Activated T-cell treated with anti-CD3 and anti-CD28 coated beads, Interleukin-2, amount 50 U/mL, for 4 hours (primary cell): ENCODE results near the gene PHAF1. TPM values are rescaled to one million over a fixed set of nuclear protein-coding genes. Genes with fewer than 3 reads are reported as not detected.

Source experiments
- ATAC-seq, 2 donors: fragments of 200-7000 bp; cut with Tn5 transposase; one replicate each; pipeline ENCODE4 v1.10.0; 2021
- DNase-seq: peaks from one replicate; pipeline ENCODE4 v3.0.0-alpha.2; 2020
- H3K27me3 Mint-ChIP-seq: one replicate; pipeline ENCODE4 v1.8.0; 2021; ENCODE audit warnings: low read depth, mixed read lengths
- H3K36me3 Mint-ChIP-seq: one replicate; pipeline ENCODE4 v1.8.0; 2022; ENCODE audit warnings: mixed read lengths; ENCODE audit not compliant: insufficient read depth
- H3K4me1 Mint-ChIP-seq: one replicate; pipeline ENCODE4 v1.8.0; 2021; ENCODE audit warnings: low read depth, mixed read lengths
- H3K4me3 Mint-ChIP-seq: one replicate; pipeline ENCODE4 v1.8.0; 2021; ENCODE audit warnings: mild to moderate bottlenecking, moderate library complexity, mixed read lengths
- H3K9me3 Mint-ChIP-seq: one replicate; pipeline ENCODE4 v1.8.0; 2021; ENCODE audit warnings: mixed read lengths
- total RNA-seq, 3 donors: library from RNA; stranded (reverse); gene quantifications; one replicate each; pipeline ENCODE4 v1.2.1, GENCODE V29; 2021

Gene PHAF1
- total RNA-seq, 3 donors from 2014 or later: 17.4 to 19.5 (median 18.6) TPM

DNA sequence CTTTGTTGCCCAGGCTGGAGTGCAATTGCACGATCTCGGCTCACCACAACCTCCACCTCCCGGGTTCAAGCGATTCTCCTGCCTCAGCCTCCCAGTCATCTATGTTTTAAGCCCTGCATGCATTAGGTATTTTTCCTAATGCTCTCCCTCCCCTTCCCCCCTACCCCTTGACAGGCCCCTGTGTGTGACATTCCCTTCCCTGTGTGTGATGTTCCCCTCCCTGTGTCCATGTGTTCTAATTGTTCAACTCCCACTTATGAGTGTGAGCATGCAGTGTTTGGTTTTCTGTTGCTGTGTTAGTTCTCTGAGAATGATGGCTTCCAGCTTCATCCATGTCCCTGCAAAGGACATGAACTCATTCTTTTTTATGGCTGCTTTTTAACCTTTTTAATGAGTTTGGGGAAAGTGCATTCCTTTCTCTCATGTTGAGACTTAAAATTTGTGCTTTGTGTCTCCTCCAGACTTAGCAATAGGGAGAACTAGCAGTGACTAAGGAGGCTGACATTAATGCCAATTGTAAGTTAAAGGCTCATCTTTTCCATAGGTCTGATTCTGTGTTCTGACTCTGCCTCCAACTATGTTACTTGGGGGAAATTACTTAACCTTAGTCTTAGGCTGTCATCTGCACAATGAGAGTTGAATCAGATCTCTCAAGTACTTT is 17.7 kb upstream of the PHAF1 start:
- no peak overlapping the region for H3K4me3 Mint-ChIP-seq
- H3K36me3 Mint-ChIP-seq: peaks cover 16% of the 10 kb centered on the region
- H3K4me1 Mint-ChIP-seq: peaks cover 9% of the 10 kb centered on the region
- DNase-seq (no peak), ATAC-seq (peak; percentile 41 to 60)
- no peaks in the 10 kb centered on the region for H3K27me3 Mint-ChIP-seq
- H3K9me3 Mint-ChIP-seq: no peaks in the 10 kb centered on the region

DNA sequence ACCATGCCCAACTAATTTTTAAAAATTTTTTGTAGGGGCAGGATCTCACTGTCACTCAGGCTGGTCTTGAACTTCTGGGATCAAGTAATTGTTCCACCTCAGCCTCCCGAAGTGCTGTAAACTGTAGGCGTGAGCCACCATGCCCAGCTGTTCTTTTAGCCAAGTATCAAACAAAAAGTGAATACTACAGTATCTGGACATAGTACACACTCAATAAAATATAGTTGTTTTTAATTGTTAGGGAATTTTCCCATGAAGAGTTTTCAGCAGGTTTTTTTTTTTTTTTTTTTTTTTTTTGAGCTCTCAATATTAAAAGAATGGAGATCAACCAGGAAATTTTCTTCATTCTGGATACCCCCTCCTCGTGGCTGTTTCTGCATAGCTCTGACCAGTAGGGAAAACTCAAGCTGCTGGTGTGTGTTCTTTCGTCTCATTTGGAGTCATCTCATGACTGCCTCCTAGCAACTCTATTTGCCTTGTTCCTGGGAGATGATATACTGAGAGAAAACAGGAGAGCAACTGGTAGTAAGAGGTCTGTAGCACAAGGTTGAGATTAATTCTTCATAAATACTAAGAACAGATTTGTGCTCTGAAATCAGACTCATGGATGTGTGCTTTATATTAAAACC is 16.5 kb upstream of the PHAF1 start:
- no peaks in the 10 kb centered on the region for H3K27me3 Mint-ChIP-seq
- peaks cover 14% of the 10 kb centered on the region for H3K36me3 Mint-ChIP-seq
- DNase-seq (no peak), ATAC-seq (no peak)
- no peaks in the 10 kb centered on the region for H3K9me3 Mint-ChIP-seq
- H3K4me1 Mint-ChIP-seq: peaks cover 9% of the 10 kb centered on the region
- H3K4me3 Mint-ChIP-seq: no peak overlapping the region

DNA sequence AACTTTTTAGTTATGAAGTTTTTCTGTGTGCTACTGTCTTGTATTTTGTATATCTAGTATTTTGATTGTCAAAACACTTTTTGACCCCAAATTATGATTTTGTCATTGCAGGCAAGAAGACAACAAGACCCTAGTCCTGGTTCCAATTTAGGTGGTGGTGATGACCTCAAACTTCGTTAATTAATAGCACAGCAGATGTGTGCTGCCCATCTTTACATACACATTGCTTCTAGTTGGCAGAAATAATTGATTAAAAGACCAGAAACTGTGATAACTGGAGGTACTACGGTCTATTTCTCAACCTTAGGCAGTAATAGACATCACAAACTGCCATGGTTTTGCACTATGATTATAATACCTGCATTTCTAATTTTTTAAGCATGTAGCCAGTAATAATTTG is 11.1 kb upstream of the PHAF1 start:
- DNase-seq (no peak), ATAC-seq (no peak)
- Mint-ChIP-seq H3K4me1 (no peaks in the 10 kb centered on the region), H3K4me3 (no peak overlapping the region), H3K9me3 (no peaks in the 10 kb centered on the region), H3K27me3 (no peaks in the 10 kb centered on the region), H3K36me3 (peaks cover 6% of the 10 kb centered on the region)

DNA sequence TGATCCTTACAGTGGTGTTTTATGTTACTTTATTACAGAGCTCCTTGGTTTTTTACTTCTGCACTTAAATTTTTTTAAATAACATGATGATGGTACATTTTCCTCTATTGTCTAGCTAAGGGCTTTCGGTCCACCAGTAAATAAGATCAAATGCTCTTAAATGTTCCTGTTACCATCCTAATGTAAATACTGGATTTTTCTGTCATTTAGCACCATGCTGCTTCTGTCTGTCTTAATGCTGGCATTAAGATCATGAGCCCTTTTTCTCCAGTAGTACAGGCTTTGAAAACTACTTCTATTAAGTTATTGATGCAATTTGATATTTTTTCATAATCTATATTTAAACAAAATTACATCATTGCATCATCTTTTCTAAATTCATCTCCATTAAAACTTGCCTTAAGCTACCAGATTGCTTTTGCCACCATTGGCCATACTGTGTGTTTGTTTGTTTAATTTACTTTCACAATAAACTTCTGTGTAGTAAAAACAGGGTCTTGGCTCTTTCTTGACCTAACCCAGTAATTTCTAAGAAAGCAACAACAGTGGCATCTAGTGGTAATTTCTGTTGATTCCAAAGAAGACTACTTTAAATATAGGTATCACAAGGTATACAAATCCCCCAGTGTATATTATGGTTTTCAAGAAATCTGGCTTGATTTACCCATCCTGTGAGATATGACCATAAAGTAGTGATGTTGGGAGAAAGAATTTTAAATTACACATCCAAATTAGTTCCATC is 9.0 kb upstream of the PHAF1 start:
- Mint-ChIP-seq H3K4me3 (no peak overlapping the region), H3K36me3 (peaks cover 4% of the 10 kb centered on the region), H3K9me3 (no peaks in the 10 kb centered on the region), H3K27me3 (no peaks in the 10 kb centered on the region), H3K4me1 (peaks cover 2% of the 10 kb centered on the region)
- ATAC-seq: no peak
- no peak for DNase-seq

DNA sequence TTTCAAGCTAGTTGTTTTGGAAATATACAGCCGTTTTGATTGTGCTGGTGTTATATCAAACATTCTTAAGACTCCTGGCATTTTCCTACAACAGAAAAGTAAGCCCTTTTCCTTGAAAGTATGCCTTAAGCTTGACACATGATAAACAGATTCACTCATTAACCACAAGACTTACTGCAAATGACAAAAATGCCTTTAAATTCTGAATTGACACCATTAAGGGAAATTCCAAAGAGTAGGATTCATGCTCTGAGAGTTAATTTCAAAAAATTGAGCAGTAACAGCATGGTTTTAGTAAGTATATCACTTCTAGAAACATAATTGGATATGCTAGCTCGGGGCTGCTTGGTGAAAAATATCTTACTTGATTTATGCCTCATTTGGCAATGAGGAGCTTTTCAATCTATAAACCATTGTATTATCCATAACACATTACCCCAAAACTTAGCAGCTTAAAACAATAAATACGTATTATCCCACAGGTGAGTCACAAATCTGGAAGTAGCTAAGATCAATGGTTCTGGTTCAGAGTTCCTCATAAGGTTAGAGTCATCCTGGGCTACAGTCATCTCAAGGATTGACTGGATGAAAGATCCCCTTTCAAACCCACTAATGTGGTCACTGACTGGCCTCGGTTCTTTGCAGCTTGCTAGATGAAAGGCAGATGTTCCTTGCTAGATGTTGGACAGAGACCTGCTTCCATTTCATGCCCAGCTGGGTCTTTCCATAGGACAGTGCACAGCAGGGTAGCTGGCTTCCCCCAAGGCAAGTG is 8.2 kb upstream of the PHAF1 start:
- H3K4me1 Mint-ChIP-seq: peaks cover 2% of the 10 kb centered on the region
- DNase-seq (no peak), ATAC-seq (peak; percentile 77 to 80)
- peaks cover 4% of the 10 kb centered on the region for H3K36me3 Mint-ChIP-seq
- no peak overlapping the region for H3K4me3 Mint-ChIP-seq
- H3K27me3 Mint-ChIP-seq: no peaks in the 10 kb centered on the region
- no peaks in the 10 kb centered on the region for H3K9me3 Mint-ChIP-seq

DNA sequence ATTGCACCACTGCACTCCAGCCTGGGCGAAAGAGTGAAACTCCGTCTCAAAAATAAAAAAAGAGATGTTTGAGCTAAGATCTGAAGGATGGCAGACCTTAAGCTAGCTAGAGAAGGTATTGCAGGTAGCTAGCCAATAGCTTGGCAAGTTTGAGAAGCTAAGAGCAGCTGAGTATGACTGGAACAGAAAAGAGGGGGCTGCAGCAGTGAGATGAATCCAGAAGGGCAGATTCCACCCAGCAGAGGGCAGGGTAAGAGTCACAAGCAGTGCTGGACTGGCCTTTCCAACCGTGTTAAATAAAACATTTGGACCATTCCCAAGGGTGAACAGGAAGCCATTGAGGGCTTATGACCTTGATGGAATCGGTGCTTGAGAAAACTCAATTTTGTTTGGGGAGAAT is 5.7 kb upstream of the PHAF1 start:
- peaks cover 2% of the 10 kb centered on the region for H3K4me1 Mint-ChIP-seq
- no peaks in the 10 kb centered on the region for H3K9me3 Mint-ChIP-seq
- no peaks in the 10 kb centered on the region for H3K27me3 Mint-ChIP-seq
- no peak for ATAC-seq
- H3K36me3 Mint-ChIP-seq: peaks cover 4% of the 10 kb centered on the region
- no peak overlapping the region for H3K4me3 Mint-ChIP-seq
- DNase-seq: no peak

DNA sequence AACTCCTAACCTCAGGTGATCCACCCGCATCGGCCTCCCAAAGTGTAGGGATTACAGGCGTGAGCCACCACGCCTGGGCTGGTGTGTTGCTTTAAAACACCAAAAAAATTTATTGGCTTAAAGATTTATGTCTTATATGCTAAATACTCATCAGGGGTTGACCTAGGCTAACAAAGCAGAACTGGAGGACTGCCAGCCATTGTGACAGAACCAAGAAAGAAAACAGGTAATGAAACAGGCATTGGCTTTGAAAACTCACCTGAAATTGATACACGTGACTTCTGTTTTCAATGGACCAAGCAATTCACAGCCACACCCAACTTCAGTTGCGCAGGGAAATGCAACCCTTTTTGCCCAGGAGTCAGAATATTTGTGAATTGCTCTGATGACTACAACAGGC is 4.9 kb upstream of the PHAF1 start:
- Mint-ChIP-seq H3K9me3 (no peaks in the 10 kb centered on the region), H3K27me3 (no peaks in the 10 kb centered on the region), H3K4me3 (no peak overlapping the region), H3K36me3 (no peaks in the 10 kb centered on the region), H3K4me1 (peaks cover 6% of the 10 kb centered on the region)
- ATAC-seq: no peak
- DNase-seq: no peak

DNA sequence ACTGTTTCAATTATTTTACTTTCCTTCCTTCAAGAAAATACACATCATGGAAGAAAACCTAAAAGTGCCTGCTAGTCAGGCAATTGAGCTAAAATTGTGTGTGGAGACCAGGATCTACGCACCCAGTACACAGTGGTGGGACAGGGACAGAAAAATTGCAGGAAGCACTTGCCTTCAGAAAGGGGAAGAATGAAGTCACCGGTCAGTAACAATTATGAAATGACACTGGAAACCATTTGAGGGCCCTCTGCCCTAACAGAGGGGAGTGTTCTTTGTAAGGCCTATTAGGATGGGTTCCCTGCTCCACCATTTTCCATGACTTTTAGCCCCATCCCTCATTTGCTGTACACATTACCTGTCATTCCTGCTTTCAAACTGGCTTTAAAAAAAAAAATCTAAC is 4.5 kb upstream of the PHAF1 start:
- Mint-ChIP-seq H3K27me3 (no peaks in the 10 kb centered on the region), H3K36me3 (no peaks in the 10 kb centered on the region), H3K9me3 (no peaks in the 10 kb centered on the region), H3K4me3 (no peak overlapping the region), H3K4me1 (peaks cover 6% of the 10 kb centered on the region)
- no peak for ATAC-seq
- no peak for DNase-seq

DNA sequence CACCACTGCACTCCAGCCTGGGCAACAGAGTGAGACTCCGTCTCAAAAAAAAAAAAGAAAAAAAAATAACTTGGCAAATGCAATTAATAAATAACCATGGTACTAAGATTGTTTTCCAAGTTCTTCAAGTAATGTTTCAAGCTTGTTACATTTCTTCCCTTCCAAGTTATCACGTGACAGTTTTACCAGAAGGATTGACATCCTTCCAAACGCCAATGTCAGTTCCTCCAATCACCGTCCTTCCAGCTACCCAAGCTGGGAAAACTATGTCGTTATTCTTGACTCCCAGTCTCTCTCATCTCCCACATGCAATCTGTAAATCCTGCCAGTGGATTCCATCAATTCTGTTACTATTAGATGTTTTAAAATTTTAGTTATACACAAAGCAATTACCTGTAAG is 3.9 kb upstream of the PHAF1 start:
- ATAC-seq (no peak), DNase-seq (no peak)
- no peaks in the 10 kb centered on the region for H3K9me3 Mint-ChIP-seq
- no peak overlapping the region for H3K4me3 Mint-ChIP-seq
- no peaks in the 10 kb centered on the region for H3K27me3 Mint-ChIP-seq
- peaks cover 10% of the 10 kb centered on the region for H3K4me1 Mint-ChIP-seq
- no peaks in the 10 kb centered on the region for H3K36me3 Mint-ChIP-seq

DNA sequence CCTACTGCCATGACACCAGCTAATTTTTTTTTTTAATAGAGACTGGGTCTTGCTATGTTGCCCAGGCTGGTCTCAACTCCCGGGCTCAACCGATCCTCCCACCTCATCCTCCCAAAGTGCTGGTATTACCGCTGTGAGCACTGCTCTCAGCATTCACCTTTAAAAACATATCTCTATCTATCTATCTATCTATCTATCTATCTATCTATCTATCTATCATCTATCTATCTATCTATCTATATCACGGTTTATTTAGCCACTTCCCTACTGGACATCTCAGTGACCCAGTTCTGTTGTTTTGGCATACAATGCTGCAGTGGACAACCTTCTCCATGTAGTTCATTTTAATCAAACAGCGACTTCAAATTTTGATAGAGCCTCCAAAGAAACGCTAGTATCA is 1.3 kb upstream of the PHAF1 start:
- Mint-ChIP-seq H3K4me3 (no peak overlapping the region), H3K9me3 (no peaks in the 10 kb centered on the region), H3K36me3 (no peaks in the 10 kb centered on the region), H3K27me3 (no peaks in the 10 kb centered on the region), H3K4me1 (peaks cover 17% of the 10 kb centered on the region)
- no peak for DNase-seq
- ATAC-seq: no peak

DNA sequence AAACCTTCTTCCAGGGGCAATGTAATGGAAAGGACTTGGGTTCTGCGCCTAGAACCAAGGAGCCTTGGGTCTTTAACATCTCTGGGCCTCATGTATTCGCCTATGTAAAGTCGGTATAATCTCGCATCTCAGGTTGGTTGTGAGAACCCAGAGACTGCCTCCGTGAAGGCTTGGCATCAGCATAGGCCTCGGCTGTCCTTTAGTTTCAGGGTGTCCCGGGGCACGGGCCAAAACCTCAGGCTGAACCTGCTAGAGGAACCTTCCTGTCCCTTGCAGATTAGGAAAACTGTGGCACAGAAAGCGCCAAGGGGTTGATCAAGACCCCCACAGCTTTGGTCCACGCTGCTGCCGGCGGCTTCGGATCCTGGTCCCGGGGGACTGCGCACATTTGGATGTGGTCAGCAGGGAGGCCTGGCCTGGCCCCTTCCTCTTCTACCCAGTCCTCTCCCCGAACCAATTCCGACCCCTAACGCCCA is 772 bp upstream of the PHAF1 start:
- Mint-ChIP-seq H3K9me3 (no peaks in the 10 kb centered on the region), H3K36me3 (no peaks in the 10 kb centered on the region), H3K4me3 (peak overlapping the region; percentile 96), H3K27me3 (no peaks in the 10 kb centered on the region), H3K4me1 (peaks cover 17% of the 10 kb centered on the region)
- ATAC-seq (no peak), DNase-seq (no peak)

DNA sequence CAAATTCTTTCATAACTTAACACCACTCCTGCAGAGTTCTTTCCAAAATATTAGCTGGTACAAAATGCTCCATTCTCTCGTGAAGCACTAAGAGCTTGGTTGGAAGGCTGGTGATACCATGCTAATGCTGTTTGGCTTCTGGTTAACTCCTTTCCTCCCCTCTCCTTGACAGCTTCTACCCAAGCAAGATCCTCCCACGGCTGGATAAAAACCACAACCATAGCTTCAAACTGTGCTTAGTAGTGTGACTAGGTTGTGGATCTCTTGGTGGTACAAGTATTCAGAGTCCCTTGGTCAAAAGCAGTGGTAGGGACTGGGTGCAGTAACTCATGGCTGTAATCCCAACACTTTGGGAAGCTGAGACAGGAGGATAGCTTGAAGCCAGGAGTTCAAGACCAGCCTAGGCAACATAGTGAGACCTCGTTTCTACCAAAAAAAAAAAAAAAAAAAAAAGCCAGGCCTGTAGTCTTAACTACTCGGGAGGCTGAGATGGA is 2.3 kb downstream of the PHAF1 start:
- Mint-ChIP-seq H3K4me1 (peaks cover 28% of the 10 kb centered on the region), H3K27me3 (no peaks in the 10 kb centered on the region), H3K9me3 (no peaks in the 10 kb centered on the region), H3K4me3 (peak overlapping the region; percentile 96), H3K36me3 (no peaks in the 10 kb centered on the region)
- no peak for DNase-seq
- ATAC-seq: no peak

DNA sequence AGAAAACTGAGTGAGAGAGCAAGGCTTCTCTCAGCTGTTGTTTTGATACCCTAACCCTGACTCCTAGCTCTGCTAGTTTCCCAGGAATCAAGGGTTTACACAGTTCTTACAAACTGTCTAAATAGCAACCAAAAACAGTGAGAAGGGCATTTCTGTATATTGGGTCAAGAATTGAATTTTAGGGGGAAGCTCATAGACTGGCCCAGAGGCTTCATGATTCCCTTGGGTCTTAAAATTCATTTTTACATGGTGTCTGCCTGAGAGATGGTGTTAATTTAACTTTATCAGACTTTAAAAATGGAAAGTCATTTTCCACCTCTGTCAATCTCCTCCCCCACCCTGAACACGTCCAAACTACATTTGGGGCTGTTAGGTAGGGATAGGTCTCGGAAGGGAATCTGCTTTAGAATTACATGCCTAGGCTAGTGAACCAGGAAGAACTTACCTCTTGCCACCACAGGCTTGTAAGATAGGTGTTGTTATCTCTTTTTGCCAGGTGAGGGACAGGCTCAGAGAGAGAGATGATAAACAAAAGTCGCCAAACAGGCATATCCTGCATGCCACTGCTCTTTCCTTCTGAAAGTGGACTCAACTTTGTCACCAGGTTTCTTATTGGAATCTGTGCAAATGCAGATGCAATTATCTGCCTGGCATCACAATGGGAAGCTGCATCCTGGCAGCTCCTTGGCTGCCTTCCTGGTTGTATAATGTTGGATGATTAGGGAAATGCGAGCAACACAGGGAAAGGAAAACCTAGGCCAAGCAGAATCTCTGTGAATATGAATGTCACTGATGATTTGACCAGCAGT is 3.1 kb downstream of the PHAF1 start:
- DNase-seq (no peak), ATAC-seq (no peak)
- H3K4me1 Mint-ChIP-seq: peaks cover 28% of the 10 kb centered on the region
- no peaks in the 10 kb centered on the region for H3K27me3 Mint-ChIP-seq
- no peaks in the 10 kb centered on the region for H3K36me3 Mint-ChIP-seq
- no peaks in the 10 kb centered on the region for H3K9me3 Mint-ChIP-seq
- no peak overlapping the region for H3K4me3 Mint-ChIP-seq
